ENCODE data around the gene HELZ. TPM values are rescaled to one million over a fixed set of nuclear protein-coding genes. Genes with fewer than 3 reads are reported as not detected.

Gene HELZ
- total RNA-seq, 1 experiment from 2014 or later: 40.5 TPM

GRCh38 chr17:67119102-67119501, 125.9 kb downstream of the HELZ start:
- no peak for ATAC-seq
- no peak overlapping the region for H3K4me2 ChIP-seq (ENCODE audit: low read length)
- H3K9me2 ChIP-seq (ENCODE audit: insufficient read depth): no peaks in the 10 kb centered on the region
- no peaks in the 10 kb centered on the region for H3K27me3 ChIP-seq (ENCODE audit: insufficient read depth, low read length)
- no peaks in the 10 kb centered on the region for H3K4me1 ChIP-seq (ENCODE audit: control insufficient read depth in 1 of 2, insufficient read depth in 2 of 2, low read length in 2 of 2)
- H3K9ac ChIP-seq (ENCODE audit: low read length): no peak overlapping the region
- H3K36me3 ChIP-seq (ENCODE audit: control insufficient read depth in 1 of 2, insufficient read depth in 2 of 2, low read length in 2 of 2): peaks cover 8 to 12% of the 10 kb centered on the region in 2 experiments; a peak in 3 of 4 replicates
- no peak overlapping the region for H3K27ac ChIP-seq (ENCODE audit: low read depth, low read length)
- ChIA-PET RAD21 (ENCODE audit: low non-redundant PET in 1 of 2, low total read pairs in 2 of 2, uncharacterized antibody in 2 of 2, unreplicated experiment in 2 of 2) (no interaction called here), CTCF (interaction anchor here (0.9 kb wide), 1 partner anchor 81 kb away, joined by 3 read pairs; no protein-coding TSS in a partner anchor), POLR2A (no interaction called here)
- no peaks in the 10 kb centered on the region for H3K9me3 ChIP-seq (ENCODE audit: control insufficient read depth in 1 of 2, insufficient read depth in 1 of 2, low read depth in 1 of 2, low read length in 2 of 2)
- no peak overlapping the region for H3K4me3 ChIP-seq (replicated peaks in 1 of 2; ENCODE audit: low read depth in 1 of 2, low read length in 2 of 2)
- TF ChIP-seq YY1 (IDR thresholded peaks at IDR 0.05; ENCODE audit: extremely low read depth, insufficient replicate concordance, low read depth, low read length): no peak
- no peak for TF ChIP-seq CBX3 (IDR thresholded peaks at IDR 0.05; ENCODE audit: low read depth)
- no peak for TF ChIP-seq REST (IDR thresholded peaks at IDR 0.05; ENCODE audit: low read depth)
- no peak for TF ChIP-seq TCF7L2 (IDR thresholded peaks at IDR 0.05; ENCODE audit: borderline replicate concordance, extremely low read depth, insufficient read depth, insufficient read length)
- no peak for TF ChIP-seq CTCF (IDR thresholded peaks at IDR 0.05 in 2 of 3, conservative IDR thresholded peaks at IDR 0.05 in 1 of 3; ENCODE audit: borderline replicate concordance in 1 of 3, insufficient read depth in 1 of 3, low read depth in 2 of 3, low read length in 2 of 3)
- no peak for TF ChIP-seq ZNF274 (IDR thresholded peaks at IDR 0.05; ENCODE audit: low read depth, low read length)
- no peak for TF ChIP-seq SP1 (IDR thresholded peaks at IDR 0.05; ENCODE audit: low read depth)
- TF ChIP-seq JUND (IDR thresholded peaks at IDR 0.05): no peak
- TF ChIP-seq ATF3 (IDR thresholded peaks at IDR 0.05): no peak
- intact Hi-C loops (cut with micrococcal nuclease): no loop called here
- no peaks in the 10 kb centered on the region for H3K79me2 ChIP-seq (ENCODE audit: insufficient read depth, low read length)
- DNase-seq (ENCODE audit: low read depth, low spot score): no peak
- 0 out of 2 replicates have a peak, but pooled peaks cover 3% of the 10 kb centered on the region for H4K20me1 ChIP-seq (ENCODE audit: insufficient read depth)
- BruUV-seq (replicated peaks): no TSS peak
- no peak overlapping the region for H2AFZ ChIP-seq (ENCODE audit: low read depth, low read length, poor library complexity, severe bottlenecking)
